Glutamatergic neuron (in vitro differentiated cells): ENCODE data around the gene OSBPL2. TPM values are rescaled to one million over a fixed set of nuclear protein-coding genes. Genes with fewer than 3 reads are reported as not detected.

Experiments
- DNase-seq: peaks from one replicate; pipeline ENCODE4 v3.0.0; 2022
- H3K27ac Mint-ChIP-seq: one replicate; pipeline ENCODE4 v1.8.0; 2020; ENCODE audit warnings: mild to moderate bottlenecking, mixed read lengths, inconsistent platforms; ENCODE audit not compliant: unreplicated experiment
- H3K27me3 Mint-ChIP-seq: one replicate; pipeline ENCODE4 v1.8.0; 2020; ENCODE audit warnings: mild to moderate bottlenecking, moderate library complexity, mixed read lengths, inconsistent platforms; ENCODE audit not compliant: unreplicated experiment
- H3K36me3 Mint-ChIP-seq: one replicate; pipeline ENCODE4 v1.8.0; 2020; ENCODE audit warnings: mild to moderate bottlenecking, mixed read lengths, inconsistent platforms; ENCODE audit not compliant: unreplicated experiment
- H3K4me1 Mint-ChIP-seq: one replicate; pipeline ENCODE4 v1.8.0; 2020; ENCODE audit warnings: mild to moderate bottlenecking, low read depth, mixed read lengths, inconsistent platforms; ENCODE audit not compliant: unreplicated experiment
- H3K4me3 Mint-ChIP-seq: one replicate; pipeline ENCODE4 v1.8.0; 2020; ENCODE audit warnings: mild to moderate bottlenecking, mixed read lengths, inconsistent platforms; ENCODE audit not compliant: unreplicated experiment
- H3K9me3 Mint-ChIP-seq: one replicate; pipeline ENCODE4 v1.8.0; 2020; ENCODE audit warnings: mild to moderate bottlenecking, moderate library complexity, mixed read lengths, inconsistent platforms; ENCODE audit not compliant: unreplicated experiment
- CTCF ChIP-seq: fragments of 200-600 bp; sonication (generic); IDR thresholded peaks from one replicate; pipeline ENCODE4 v1.5.0; 2021; ENCODE audit not compliant: partially characterized antibody, unreplicated experiment
- total RNA-seq: library from RNA; stranded (reverse); fragmentation: NEBNext Ultra II Directional; extraction: Animal tissue kit (Norgen Biotek cat#: 25700); gene quantifications from one replicate; pipeline ENCODE4 v1.2.1, GENCODE V29; 2021; ENCODE audit not compliant: unreplicated experiment

OSBPL2 gene
- total RNA-seq, 1 donor from 2014 or later = 42.6 TPM

GRCh38 chr20:62320581-62321354 lies 82.4 kb downstream of the OSBPL2 start:
- Mint-ChIP-seq H3K36me3 (peaks cover 4% of the 10 kb centered on the region), H3K4me3 (no peak overlapping the region), H3K27ac (no peak overlapping the region), H3K27me3 (peaks cover 6% of the 10 kb centered on the region), H3K9me3 (peaks cover 4% of the 10 kb centered on the region), H3K4me1 (no peaks in the 10 kb centered on the region)
- no peak for TF ChIP-seq CTCF
- DNase-seq = peak; percentile 55

- H3K4me3 Mint-ChIP-seq = no peak overlapping the region
- peaks cover 7% of the 10 kb centered on the region for H3K27me3 Mint-ChIP-seq
- no peak for TF ChIP-seq CTCF
- no peaks in the 10 kb centered on the region for H3K4me1 Mint-ChIP-seq
- H3K9me3 Mint-ChIP-seq = peaks cover 6% of the 10 kb centered on the region
- peaks cover 9% of the 10 kb centered on the region for H3K36me3 Mint-ChIP-seq
- DNase-seq = no peak
- H3K27ac Mint-ChIP-seq = peak overlapping the region; percentile 48
Observed at GRCh38 chr20:62321521-62321948, 83.2 kb downstream of the OSBPL2 start.

GRCh38 chr20:62321975-62322374 lies 83.7 kb downstream of the OSBPL2 start:
- H3K27me3 Mint-ChIP-seq = peaks cover 7% of the 10 kb centered on the region
- no peaks in the 10 kb centered on the region for H3K4me1 Mint-ChIP-seq
- DNase-seq = no peak
- H3K9me3 Mint-ChIP-seq = peaks cover 6% of the 10 kb centered on the region
- H3K27ac Mint-ChIP-seq = no peak overlapping the region
- no peak for TF ChIP-seq CTCF
- no peak overlapping the region for H3K4me3 Mint-ChIP-seq
- peaks cover 9% of the 10 kb centered on the region for H3K36me3 Mint-ChIP-seq

- Mint-ChIP-seq H3K4me3 (no peak overlapping the region), H3K27ac (no peak overlapping the region), H3K27me3 (peaks cover 7% of the 10 kb centered on the region), H3K4me1 (no peaks in the 10 kb centered on the region), H3K9me3 (peaks cover 6% of the 10 kb centered on the region), H3K36me3 (peaks cover 9% of the 10 kb centered on the region)
- DNase-seq = no peak
- no peak for TF ChIP-seq CTCF
Observed at GRCh38 chr20:62322492-62323041, 84.2 kb downstream of the OSBPL2 start.
